HG03432 (cell line): ENCODE measurements around the gene NIF3L1.
"Not testable (repeated sequence)": the region's sequence is repeated elsewhere in the genome, so short reads cannot be mapped to it uniquely, and the experiment has no call there.

Source experiments
- ATAC-seq: cut with Tn5 transposase; IDR thresholded peaks from one replicate; pipeline ENCODE4 v1.9.1; 2021; ENCODE audit warnings: mild to moderate bottlenecking, moderate library complexity; ENCODE audit not compliant: unreplicated experiment

NIF3L1 gene

GRCh38 chr2:200871151-200871550 is 18.0 kb upstream of the NIF3L1 start:
- no peak for ATAC-seq

GRCh38 chr2:200873560-200873959 is 15.6 kb upstream of the NIF3L1 start:
- ATAC-seq, result no peak

GRCh38 chr2:200877443-200877842 is 11.7 kb upstream of the NIF3L1 start:
- ATAC-seq, result no peak

GRCh38 chr2:200878289-200878880 is 10.8 kb upstream of the NIF3L1 start:
- no peak for ATAC-seq

GRCh38 chr2:200881715-200882249 is 7.4 kb upstream of the NIF3L1 start:
- ATAC-seq, result not testable (repeated sequence)

DNA sequence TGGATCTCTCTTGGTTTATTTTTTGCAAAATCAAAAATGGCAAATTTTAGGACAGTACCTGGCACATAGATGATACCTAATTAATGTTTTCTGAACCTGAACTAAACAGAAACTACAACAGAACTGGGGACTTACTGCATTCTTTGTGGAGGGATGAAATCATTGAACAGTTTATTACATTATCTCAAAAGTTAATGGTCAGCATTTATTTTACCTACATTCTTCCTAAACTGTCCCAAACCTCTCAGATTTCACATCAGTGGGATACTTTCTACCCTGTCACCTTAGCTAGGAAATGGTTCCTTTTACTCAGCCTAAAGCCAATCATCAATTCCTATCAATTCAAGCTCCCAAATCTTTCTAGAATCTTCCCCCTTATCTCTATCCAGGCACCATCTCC is 10.3 kb downstream of the NIF3L1 start:
- ATAC-seq, result no peak

GRCh38 chr2:200901459-200902072 is 12.4 kb downstream of the NIF3L1 start:
- peak; percentile 98 for ATAC-seq

GRCh38 chr2:200905618-200906296 is 16.6 kb downstream of the NIF3L1 start:
- ATAC-seq, result peak; percentile 64

GRCh38 chr2:200909958-200910357 is 20.8 kb downstream of the NIF3L1 start:
- ATAC-seq, result no peak

DNA sequence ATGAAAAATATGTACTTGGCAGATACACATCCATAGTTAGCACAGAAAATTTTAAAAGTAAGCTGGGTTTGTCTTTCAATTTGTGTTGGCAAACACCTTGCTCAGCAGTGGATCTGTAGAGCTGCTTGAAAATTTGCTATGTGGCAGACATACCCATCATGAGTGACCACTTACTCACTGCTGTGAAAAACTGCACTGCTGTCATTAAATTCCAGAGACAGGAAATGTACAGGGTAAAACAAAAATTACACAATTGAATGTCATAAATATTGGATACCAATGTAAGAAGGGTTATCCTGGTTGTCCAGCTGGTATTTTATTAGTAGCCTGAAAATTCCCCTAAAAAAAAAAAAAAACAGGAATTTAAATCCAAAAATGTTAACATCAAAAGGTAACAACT is 24.5 kb downstream of the NIF3L1 start:
- ATAC-seq, result no peak

- no peak for ATAC-seq
These were observed 33.3 kb downstream of the NIF3L1 start for GRCh38 chr2:200922439-200922838.

- ATAC-seq, result no peak
These were observed 40.4 kb downstream of the NIF3L1 start for GRCh38 chr2:200929334-200930249.

DNA sequence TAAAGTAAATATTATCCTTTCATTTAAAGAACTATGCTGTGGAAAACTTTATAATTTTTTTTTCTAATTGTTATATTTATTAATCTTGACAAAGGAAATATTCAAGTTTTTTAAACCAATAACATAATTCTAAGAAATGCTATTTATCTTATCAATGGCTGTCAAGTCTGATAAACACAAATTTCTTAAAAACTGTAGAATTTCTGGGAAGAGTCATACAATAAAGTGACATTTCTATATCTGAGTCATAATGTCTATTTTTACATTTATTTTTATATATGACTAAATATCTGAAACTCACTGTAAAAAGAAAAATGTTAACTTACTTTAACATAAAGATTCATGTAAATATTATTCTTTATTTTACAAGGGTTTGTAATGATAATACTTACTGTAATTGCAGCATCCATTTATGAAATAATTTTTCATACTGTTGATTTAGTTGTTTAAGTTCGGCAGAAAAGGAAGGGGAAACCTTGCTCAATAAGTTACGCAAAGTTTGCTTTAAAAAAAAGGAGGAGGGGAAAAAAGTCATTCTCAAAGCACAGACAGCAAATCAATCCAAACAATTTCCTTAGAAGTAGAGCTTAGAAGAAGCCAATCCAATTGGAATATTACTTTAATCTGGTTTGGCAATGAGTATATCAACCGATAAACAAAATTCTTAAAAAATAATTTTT is 41.9 kb downstream of the NIF3L1 start:
- ATAC-seq, result no peak

GRCh38 chr2:200939832-200940231 is 50.7 kb downstream of the NIF3L1 start:
- ATAC-seq, result no peak

- ATAC-seq, result no peak
These were observed 54.4 kb downstream of the NIF3L1 start for GRCh38 chr2:200943527-200944105.

- ATAC-seq, result peak; percentile 54
These were observed 55.6 kb downstream of the NIF3L1 start for GRCh38 chr2:200944467-200945394.

- no peak for ATAC-seq
These were observed 56.2 kb downstream of the NIF3L1 start for GRCh38 chr2:200945395-200945729.

GRCh38 chr2:200950378-200950777 is 61.2 kb downstream of the NIF3L1 start:
- ATAC-seq, result no peak
